ACC112 (cell line): ENCODE data around the gene PIK3C2G.
"Not testable (repeated sequence)": the region's sequence is repeated elsewhere in the genome, so short reads cannot be mapped to it uniquely, and the experiment has no call there.

Experiments used
- H2AFZ ChIP-seq: fragments of 200-600 bp; sonication (generic); one replicate; pipeline ENCODE4 v1.6.0; 2017; ENCODE audit warnings: antibody characterized with exemption, low read length; ENCODE audit not compliant: unreplicated experiment
- H3K27ac ChIP-seq: fragments of 200-600 bp; sonication (generic); 2 replicates; pipeline ENCODE4 v1.5.1; 2014; ENCODE audit warnings: low read depth, mild to moderate bottlenecking, antibody characterized with exemption, low read length, moderate library complexity
- H3K27me3 ChIP-seq: fragments of 200-600 bp; sonication (generic); 2 replicates; pipeline ENCODE4 v1.6.1; 2014; ENCODE audit warnings: mild to moderate bottlenecking, antibody characterized with exemption, low read length, moderate library complexity, mixed read lengths; ENCODE audit not compliant: insufficient read depth
- H3K36me3 ChIP-seq: fragments of 200-600 bp; sonication (generic); 2 replicates; pipeline ENCODE4 v1.6.1; 2016; ENCODE audit warnings: mild to moderate bottlenecking, antibody characterized with exemption, low read length, moderate library complexity, mixed read lengths; ENCODE audit not compliant: insufficient read depth
- H3K4me1 ChIP-seq: fragments of 200-600 bp; sonication (generic); one replicate; pipeline ENCODE4 v1.6.1; 2016; ENCODE audit warnings: low read length, mixed read lengths; ENCODE audit not compliant: insufficient read depth, unreplicated experiment, control insufficient read depth
- H3K4me3 ChIP-seq: fragments of 200-600 bp; sonication (generic); 2 replicates; pipeline ENCODE4 v1.5.1; 2014; ENCODE audit warnings: mild to moderate bottlenecking, low read depth, low read length
- H3K79me2 ChIP-seq: fragments of 200-600 bp; sonication (generic); one replicate; pipeline ENCODE4 v1.6.0; 2016; ENCODE audit warnings: low read length; ENCODE audit not compliant: control insufficient read depth, unreplicated experiment, insufficient read depth

The PIK3C2G gene

GRCh38 chr12:18250313-18250916 is 10.9 kb upstream of the PIK3C2G start:
- H2AFZ ChIP-seq, result no peak overlapping the region
- H3K79me2 ChIP-seq, result no peaks in the 10 kb centered on the region
- H3K27me3 ChIP-seq, result no peaks in the 10 kb centered on the region
- no peak overlapping the region for H3K27ac ChIP-seq
- H3K36me3 ChIP-seq, result no peaks in the 10 kb centered on the region
- H3K4me1 ChIP-seq, result no peaks in the 10 kb centered on the region
- H3K4me3 ChIP-seq, result no peak overlapping the region

GRCh38 chr12:18254081-18254480 is 7.2 kb upstream of the PIK3C2G start:
- no peaks in the 10 kb centered on the region for H3K36me3 ChIP-seq
- no peak overlapping the region for H3K4me3 ChIP-seq
- no peak overlapping the region for H3K27ac ChIP-seq
- H3K4me1 ChIP-seq, result no peaks in the 10 kb centered on the region
- H2AFZ ChIP-seq, result no peak overlapping the region
- H3K27me3 ChIP-seq, result no peaks in the 10 kb centered on the region
- H3K79me2 ChIP-seq, result no peaks in the 10 kb centered on the region

- H2AFZ ChIP-seq, H3K36me3 ChIP-seq, H3K27me3 ChIP-seq, H3K27ac ChIP-seq, H3K4me1 ChIP-seq, H3K79me2 ChIP-seq, H3K4me3 ChIP-seq: not testable (repeated sequence)
Measured at GRCh38 chr12:18255004-18255403, 6.3 kb upstream of the PIK3C2G start.

GRCh38 chr12:18257251-18257650 is 4.1 kb upstream of the PIK3C2G start:
- Histone ChIP-seq H3K27me3 (no peaks in the 10 kb centered on the region), H3K27ac (no peak overlapping the region), H3K79me2 (no peaks in the 10 kb centered on the region), H2AFZ (no peak overlapping the region), H3K4me1 (peaks cover 1% of the 10 kb centered on the region), H3K4me3 (no peak overlapping the region), H3K36me3 (no peaks in the 10 kb centered on the region)

GRCh38 chr12:18258929-18259328 is 2.4 kb upstream of the PIK3C2G start:
- Histone ChIP-seq H3K79me2 (no peaks in the 10 kb centered on the region), H3K36me3 (no peaks in the 10 kb centered on the region)

GRCh38 chr12:18259906-18260682 is 1.2 kb upstream of the PIK3C2G start:
- Histone ChIP-seq H3K4me3 (no peak overlapping the region), H3K27ac (no peak overlapping the region), H2AFZ (no peak overlapping the region), H3K79me2 (no peaks in the 10 kb centered on the region), H3K36me3 (no peaks in the 10 kb centered on the region), H3K27me3 (no peaks in the 10 kb centered on the region), H3K4me1 (peaks cover 5% of the 10 kb centered on the region)

More at GRCh38 chr12:18258929-18259328, 2.4 kb upstream of the PIK3C2G start:
- Histone ChIP-seq H3K4me3 (no peak overlapping the region), H3K27me3 (no peaks in the 10 kb centered on the region), H3K4me1 (peaks cover 5% of the 10 kb centered on the region), H3K27ac (no peak overlapping the region), H2AFZ (no peak overlapping the region)

- no peak overlapping the region for H3K27ac ChIP-seq
- no peak overlapping the region for H2AFZ ChIP-seq
- H3K36me3 ChIP-seq, result no peaks in the 10 kb centered on the region
- H3K27me3 ChIP-seq, result no peaks in the 10 kb centered on the region
- no peak overlapping the region for H3K4me3 ChIP-seq
- no peaks in the 10 kb centered on the region for H3K79me2 ChIP-seq
- peaks cover 5% of the 10 kb centered on the region for H3K4me1 ChIP-seq
Measured at GRCh38 chr12:18261906-18262305, 588 bp downstream of the PIK3C2G start.

GRCh38 chr12:18262514-18262913 is 1.2 kb downstream of the PIK3C2G start:
- H3K4me3 ChIP-seq, result no peak overlapping the region
- peak overlapping the region; percentile 58 for H2AFZ ChIP-seq

GRCh38 chr12:18264581-18265075 is 3.3 kb downstream of the PIK3C2G start:
- Histone ChIP-seq H3K4me1 (peaks cover 5% of the 10 kb centered on the region), H3K27ac (no peak overlapping the region)

More at GRCh38 chr12:18262514-18262913, 1.2 kb downstream of the PIK3C2G start:
- no peaks in the 10 kb centered on the region for H3K27me3 ChIP-seq
- peaks cover 5% of the 10 kb centered on the region for H3K4me1 ChIP-seq
- H3K27ac ChIP-seq, result no peak overlapping the region
- no peaks in the 10 kb centered on the region for H3K36me3 ChIP-seq
- H3K79me2 ChIP-seq, result no peaks in the 10 kb centered on the region

GRCh38 chr12:18267427-18268099 is 6.2 kb downstream of the PIK3C2G start:
- Histone ChIP-seq H3K79me2 (no peaks in the 10 kb centered on the region), H3K36me3 (no peaks in the 10 kb centered on the region), H3K4me3 (no peak overlapping the region), H3K27me3 (no peaks in the 10 kb centered on the region), H2AFZ (no peak overlapping the region), H3K27ac (no peak overlapping the region), H3K4me1 (peaks cover under 1% of the 10 kb centered on the region)

More at GRCh38 chr12:18264581-18265075, 3.3 kb downstream of the PIK3C2G start:
- H2AFZ ChIP-seq, result no peak overlapping the region
- no peaks in the 10 kb centered on the region for H3K36me3 ChIP-seq
- no peak overlapping the region for H3K4me3 ChIP-seq
- no peaks in the 10 kb centered on the region for H3K27me3 ChIP-seq
- H3K79me2 ChIP-seq, result no peaks in the 10 kb centered on the region
